Trophoblast cell (in vitro differentiated cells and primary cell): ENCODE measurements around the gene FUT7.

Experiments
- DNase-seq, 2 donors: peaks; one replicate each; pipeline ENCODE4 v3.0.0-alpha.2; 2016
- H2AFZ ChIP-seq: 2 replicates; pipeline ENCODE4 v1.6.1; 2013; ENCODE audit warnings: low read length, moderate library complexity, mild to moderate bottlenecking; ENCODE audit not compliant: insufficient read depth, poor library complexity
- H2AK5ac ChIP-seq: 2 replicates; pipeline ENCODE4 v1.6.1; 2013; ENCODE audit warnings: mild to moderate bottlenecking, low read length
- H2BK120ac ChIP-seq: 2 replicates; pipeline ENCODE4 v1.6.1; 2013; ENCODE audit warnings: low read length, mild to moderate bottlenecking, moderate library complexity; ENCODE audit not compliant: insufficient read depth, poor library complexity
- H2BK12ac ChIP-seq: 2 replicates; pipeline ENCODE4 v1.6.1; 2013; ENCODE audit warnings: mild to moderate bottlenecking, low read length, moderate library complexity
- H2BK5ac ChIP-seq: 2 replicates; pipeline ENCODE4 v1.6.1; 2013; ENCODE audit warnings: low read length, low read depth, moderate library complexity, mild to moderate bottlenecking; ENCODE audit not compliant: poor library complexity
- H3K14ac ChIP-seq: 2 replicates; pipeline ENCODE4 v1.6.1; 2013; ENCODE audit warnings: mild to moderate bottlenecking, low read length
- H3K18ac ChIP-seq: 2 replicates; pipeline ENCODE4 v1.6.1; 2013; ENCODE audit warnings: mild to moderate bottlenecking, low read length
- H3K23ac ChIP-seq: 2 replicates; pipeline ENCODE4 v1.6.1; 2013; ENCODE audit warnings: low read length
- H3K27ac ChIP-seq: 2 replicates; pipeline ENCODE4 v1.5.1; 2013; ENCODE audit warnings: low read depth, mild to moderate bottlenecking, inconsistent platforms, low read length, moderate library complexity
- H3K27me3 ChIP-seq: 2 replicates; pipeline ENCODE4 v1.6.1; 2013; ENCODE audit warnings: inconsistent platforms, mild to moderate bottlenecking, low read length, moderate library complexity; ENCODE audit not compliant: insufficient read depth
- H3K36me3 ChIP-seq, 2 experiments: 1 replicate in 1 of 2; 2 replicates in 1 of 2; pipeline ENCODE4 v1.6.1; 2013; ENCODE audit warnings: low read length in 2 of 2, mild to moderate bottlenecking in 2 of 2, moderate library complexity in 1 of 2; ENCODE audit not compliant: insufficient read depth in 2 of 2, control insufficient read depth in 1 of 2
- H3K4ac ChIP-seq: 2 replicates; pipeline ENCODE4 v1.6.1; 2013; ENCODE audit warnings: low read depth, mild to moderate bottlenecking, low read length, moderate library complexity
- H3K4me1 ChIP-seq, 2 experiments: 1 replicate in 1 of 2; 2 replicates in 1 of 2; pipeline ENCODE4 v1.6.1; 2013; ENCODE audit warnings: low read length in 2 of 2, mild to moderate bottlenecking in 2 of 2, moderate library complexity in 1 of 2; ENCODE audit not compliant: insufficient read depth in 2 of 2, control insufficient read depth in 1 of 2
- H3K4me2 ChIP-seq: 2 replicates; pipeline ENCODE4 v1.6.1; 2013; ENCODE audit warnings: inconsistent platforms, mild to moderate bottlenecking, low read length, moderate library complexity
- H3K4me3 ChIP-seq: 2 replicates; pipeline ENCODE4 v1.5.1; 2013; ENCODE audit warnings: mild to moderate bottlenecking, low read depth, low read length, inconsistent platforms
- H3K79me1 ChIP-seq: one replicate; pipeline ENCODE4 v1.6.1; 2013; ENCODE audit warnings: low read length
- H3K79me2 ChIP-seq: 2 replicates; pipeline ENCODE4 v1.6.1; 2013; ENCODE audit warnings: low read length, mild to moderate bottlenecking; ENCODE audit not compliant: control insufficient read depth, insufficient read depth, poor library complexity
- H3K9ac ChIP-seq: 2 replicates; pipeline ENCODE4 v1.6.1; 2013; ENCODE audit warnings: mild to moderate bottlenecking, low read length
- H3K9me3 ChIP-seq: 2 replicates; pipeline ENCODE4 v1.6.1; 2013; ENCODE audit warnings: low read depth, mild to moderate bottlenecking, control low read depth, inconsistent platforms, low read length; ENCODE audit not compliant: insufficient read depth
- H4K12ac ChIP-seq: 2 replicates; pipeline ENCODE4 v1.6.1; 2013; ENCODE audit warnings: low read depth, mild to moderate bottlenecking, low read length, moderate library complexity
- H4K8ac ChIP-seq: 2 replicates; pipeline ENCODE4 v1.6.1; 2013; ENCODE audit warnings: low read depth, mild to moderate bottlenecking, low read length, moderate library complexity
- H4K91ac ChIP-seq: one replicate; pipeline ENCODE4 v1.6.1; 2013; ENCODE audit warnings: low read depth, mild to moderate bottlenecking, low read length, moderate library complexity
- WGBS: extraction: QIAGEN DNeasy Blood & Tissue Kit; methylation state at CpG from one replicate; pipeline ENCODE4 v1.1.7; 2013; ENCODE audit warnings: missing lambda C conversion rate; ENCODE audit not compliant: insufficient read length, insufficient coverage; ENCODE audit errors: extremely low coverage; 5-methylcytosine and 5-hydroxymethylcytosine counted together

Gene FUT7

DNA sequence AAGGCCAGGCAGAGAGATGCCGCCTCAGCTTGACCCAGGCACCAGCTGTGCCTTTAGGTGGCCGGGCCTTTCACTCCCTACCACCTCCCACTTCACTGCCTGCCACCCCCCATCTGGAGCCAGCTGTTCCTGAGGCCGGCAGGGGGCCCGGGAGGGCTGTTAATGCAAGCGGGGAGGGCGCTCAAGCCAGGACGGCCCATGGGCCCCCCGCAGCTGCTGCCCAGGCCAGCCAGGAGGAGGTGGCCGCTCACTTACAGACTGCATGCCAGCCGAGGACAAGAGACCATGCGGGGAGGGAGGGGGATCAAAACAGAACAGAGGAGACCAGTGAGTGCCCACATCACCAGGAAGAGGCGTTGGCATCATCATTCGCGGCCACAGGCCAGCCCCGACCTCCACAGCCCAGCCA lies 8.3 kb downstream of the FUT7 start:
- WGBS: no CpG with 5 or more reads among the region's 15 CpGs

DNA sequence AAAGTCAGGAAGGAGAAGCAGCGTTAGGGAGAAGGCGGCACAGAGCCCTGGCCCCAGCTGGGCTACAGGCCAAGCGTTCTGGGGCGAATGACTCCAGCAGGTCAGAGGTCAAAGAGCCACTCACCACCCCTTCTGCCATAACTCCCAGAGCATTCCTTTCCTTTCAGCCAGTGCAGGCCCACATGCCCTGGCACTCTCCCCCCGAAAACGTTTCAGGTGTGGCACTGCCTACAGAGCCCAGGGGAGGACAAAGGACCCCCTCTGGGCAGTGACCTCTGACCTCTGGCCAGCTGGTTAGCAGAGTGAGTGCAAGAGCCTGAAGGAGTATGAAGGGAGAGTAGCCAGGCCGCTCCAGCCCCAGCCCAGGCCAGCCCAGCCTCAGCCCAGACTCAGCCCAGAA lies 8.7 kb downstream of the FUT7 start:
- no peak overlapping the region for H3K18ac ChIP-seq
- H3K9me3 ChIP-seq: peaks cover 7% of the 10 kb centered on the region
- no peak overlapping the region for H2AFZ ChIP-seq
- H3K27me3 ChIP-seq: peaks cover 9% of the 10 kb centered on the region
- no peaks in the 10 kb centered on the region for H3K79me1 ChIP-seq
- H4K91ac ChIP-seq: no peak overlapping the region
- no peak overlapping the region for H3K27ac ChIP-seq
- no peak overlapping the region for H4K8ac ChIP-seq
- no peak overlapping the region for H2AK5ac ChIP-seq
- no peak overlapping the region for H2BK5ac ChIP-seq
- no peak overlapping the region for H4K12ac ChIP-seq
- no peaks in the 10 kb centered on the region for H3K36me3 ChIP-seq
- H3K79me2 ChIP-seq: no peaks in the 10 kb centered on the region
- no peak overlapping the region for H3K4me3 ChIP-seq
- H3K23ac ChIP-seq: no peak overlapping the region
- no CpG with 5 or more reads among the region's 7 CpGs for WGBS
- peaks cover 0 to 2% of the 10 kb centered on the region in 2 experiments for H3K4me1 ChIP-seq
- no peak overlapping the region for H2BK120ac ChIP-seq
- DNase-seq: no peak
- no peak overlapping the region for H3K4ac ChIP-seq
- H3K14ac ChIP-seq: no peak overlapping the region
- H2BK12ac ChIP-seq: no peak overlapping the region
- H3K9ac ChIP-seq: no peak overlapping the region
- no peak overlapping the region for H3K4me2 ChIP-seq

More for the DNA sequence above, 8.3 kb downstream of the FUT7 start:
- Histone ChIP-seq H3K27me3 (peaks cover 9% of the 10 kb centered on the region), H3K9ac (no peak overlapping the region), H3K4me2 (no peak overlapping the region), H3K14ac (no peak overlapping the region), H3K4me1 (peaks cover 2 to 6% of the 10 kb centered on the region in 2 experiments), H4K8ac (no peak overlapping the region), H2BK5ac (no peak overlapping the region), H3K4ac (no peak overlapping the region), H2AFZ (no peak overlapping the region), H3K79me2 (no peaks in the 10 kb centered on the region), H3K9me3 (peaks cover 7% of the 10 kb centered on the region), H2AK5ac (no peak overlapping the region), H3K36me3 (no peaks in the 10 kb centered on the region), H3K4me3 (no peak overlapping the region), H3K18ac (no peak overlapping the region), H4K91ac (no peak overlapping the region), H4K12ac (no peak overlapping the region), H2BK120ac (no peak overlapping the region), H3K23ac (no peak overlapping the region), H3K27ac (no peak overlapping the region), H2BK12ac (no peak overlapping the region), H3K79me1 (no peaks in the 10 kb centered on the region)
- DNase-seq: no peak

DNA sequence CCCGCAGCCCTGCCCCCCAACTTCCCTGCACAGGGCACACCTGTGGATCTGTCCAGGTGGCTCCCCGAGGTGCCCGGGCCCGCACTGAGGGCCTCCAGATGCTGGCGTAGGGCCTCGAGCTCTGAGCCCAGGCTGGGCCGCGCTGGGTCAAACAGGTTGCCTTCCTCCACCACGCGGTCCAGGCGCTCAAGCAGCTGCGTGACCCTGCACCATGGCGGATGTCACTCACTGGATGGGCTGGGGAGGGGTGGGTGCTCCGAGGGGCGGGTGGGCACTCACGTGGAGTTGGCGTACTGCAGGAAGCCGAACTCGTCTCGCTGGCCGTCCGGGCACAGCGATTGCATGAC lies 9.3 kb downstream of the FUT7 start:
- Histone ChIP-seq H3K27me3 (peaks cover 8% of the 10 kb centered on the region), H2AK5ac (no peak overlapping the region), H3K23ac (no peak overlapping the region), H3K79me2 (no peaks in the 10 kb centered on the region), H3K14ac (no peak overlapping the region), H4K91ac (no peak overlapping the region), H3K18ac (no peak overlapping the region), H3K4me3 (no peak overlapping the region), H3K4ac (no peak overlapping the region), H3K4me1 (peaks cover 0 to 2% of the 10 kb centered on the region in 2 experiments), H2BK5ac (no peak overlapping the region), H3K27ac (no peak overlapping the region), H3K9me3 (peaks cover 7% of the 10 kb centered on the region), H3K4me2 (no peak overlapping the region), H2AFZ (no peak overlapping the region), H2BK12ac (no peak overlapping the region), H3K36me3 (no peaks in the 10 kb centered on the region), H4K8ac (no peak overlapping the region), H3K79me1 (no peaks in the 10 kb centered on the region), H3K9ac (no peak overlapping the region), H2BK120ac (no peak overlapping the region), H4K12ac (no peak overlapping the region)
- no peak for DNase-seq
- no CpG with 5 or more reads among the region's 23 CpGs for WGBS

DNA sequence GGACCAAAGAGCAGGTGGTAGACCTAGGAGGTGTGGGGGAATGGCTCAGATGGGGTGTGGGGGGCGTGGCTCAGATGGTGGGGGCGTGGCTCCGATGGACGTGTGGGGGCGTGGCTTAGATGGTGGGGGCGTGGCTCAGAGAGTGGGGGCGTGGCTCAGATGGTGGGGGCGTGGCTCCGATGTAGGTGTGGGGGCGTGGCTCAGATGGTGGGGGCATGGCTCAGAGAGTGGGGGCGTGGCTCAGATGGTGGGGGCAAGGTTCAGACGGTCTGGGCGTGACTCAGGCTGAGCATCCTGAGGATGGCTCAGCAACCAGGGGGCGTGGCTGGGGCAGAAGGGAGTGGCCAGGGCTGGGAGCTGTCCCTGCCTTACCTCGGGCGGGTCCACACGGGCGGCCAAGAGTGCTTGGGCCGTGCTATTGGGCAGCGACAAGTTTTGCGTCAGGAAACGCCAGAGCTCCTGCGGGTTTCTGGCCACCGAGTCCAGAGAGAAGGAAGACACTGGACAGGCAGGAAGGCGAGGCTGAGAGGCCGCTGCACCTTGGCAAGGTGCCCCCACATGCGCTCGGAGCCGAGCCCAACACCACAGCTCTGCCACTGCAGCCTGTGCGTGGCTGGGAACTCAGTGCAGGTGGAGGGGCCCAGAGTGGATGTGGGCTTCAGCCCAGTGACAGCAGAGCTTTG lies 9.8 kb downstream of the FUT7 start:
- Histone ChIP-seq H4K12ac (no peak overlapping the region), H4K8ac (no peak overlapping the region), H3K14ac (no peak overlapping the region), H3K23ac (no peak overlapping the region), H2BK120ac (no peak overlapping the region), H4K91ac (no peak overlapping the region), H2AK5ac (no peak overlapping the region), H3K9me3 (peaks cover 6% of the 10 kb centered on the region), H3K79me2 (no peaks in the 10 kb centered on the region), H2AFZ (no peak overlapping the region), H3K27me3 (peaks cover 4% of the 10 kb centered on the region), H3K18ac (no peak overlapping the region), H3K9ac (no peak overlapping the region), H3K4ac (no peak overlapping the region), H2BK5ac (no peak overlapping the region), H3K79me1 (no peaks in the 10 kb centered on the region), H3K4me1 (no peaks in the 10 kb centered on the region), H2BK12ac (no peak overlapping the region), H3K4me3 (peak overlapping the region; percentile 2), H3K36me3 (no peaks in the 10 kb centered on the region), H3K4me2 (no peak overlapping the region), H3K27ac (no peak overlapping the region)
- peak; percentile 83 to 86 for DNase-seq
- no CpG with 5 or more reads among the region's 30 CpGs for WGBS
